K562 (cell line): ENCODE results near the gene LGALS3BP. TPM values are rescaled to one million over a fixed set of nuclear protein-coding genes. Genes with fewer than 3 reads are reported as not detected.

Experiments used
- ATAC-seq: fragments of 200-7000 bp; cut with Tn5 transposase; 3 replicates; pipeline ENCODE4 v1.9.1; 2020; ENCODE audit warnings: moderate library complexity
- BruUV-seq: library from RNA; stranded (reverse); fragments of 400-500 nt; replicated peaks from 2 replicates; lab custom pipeline; 2021; lab: Mats Ljungman, UMichigan
- CTCF ChIA-PET: fragments of 300-600 bp; formaldehyde crosslinking; extraction: SDS; loops from one replicate; lab custom pipeline; 2021; ENCODE audit warnings: low intra/inter-chr PET ratio; lab: Yijun Ruan, JAX
- POLR2A ChIA-PET: fragments of 300-600, 350-650 bp; sonication (Branson Sonifier 250); formaldehyde crosslinking; extraction: SDS; loops from one replicate; lab custom pipeline; 2021; ENCODE audit warnings: antibody characterized with exemption, inconsistent platforms; lab: Yijun Ruan, JAX
- DNase-seq, 4 experiments: peaks; one replicate each; pipeline versions ENCODE4 v3.0.0 to v3.0.0-alpha.2; 2011 to 2018; ENCODE audit warnings: low spot score in 3 of 4, mixed read lengths in 3 of 4; ENCODE audit errors: extremely low read depth in 1 of 4
- FAIRE-seq: peaks from 2 replicates; lab custom pipeline; 2011; peaks lifted over from hg19 to GRCh38; lab: Jason Lieb, UNC
- H2AFZ ChIP-seq: 2 replicates; pipeline ENCODE4 v1.6.0; 2011; ENCODE audit warnings: low read depth, low read length, control low read depth, inconsistent platforms
- H3K27ac ChIP-seq: fragments of 200-600 bp; 3 replicates; pipeline ENCODE4 v1.8.0; 2011; ENCODE audit warnings: low read depth, mild to moderate bottlenecking, control low read depth, inconsistent platforms, low read length, moderate library complexity, mixed read lengths; ENCODE audit errors: extremely low read depth
- H3K27me3 ChIP-seq, 2 experiments: fragments of 300-600 bp in 1 of 2; 2 replicates in 1 of 2; 3 replicates in 1 of 2; pipeline versions ENCODE4 v1.6.0 to v1.8.0; 2011; ENCODE audit warnings: inconsistent platforms in 2 of 2, low read length in 2 of 2, mild to moderate bottlenecking in 1 of 2, mixed read lengths in 1 of 2, moderate library complexity in 1 of 2; ENCODE audit not compliant: control insufficient read depth in 2 of 2, insufficient read depth in 2 of 2
- H3K36me3 ChIP-seq: fragments of 300-600 bp; 3 replicates; pipeline ENCODE4 v1.8.0; 2011; ENCODE audit warnings: mild to moderate bottlenecking, low read length, inconsistent platforms; ENCODE audit not compliant: control insufficient read depth, insufficient read depth
- H3K4me1 ChIP-seq, 2 experiments: fragments of 200-600 bp in 1 of 2; replicated peaks in 1 of 2; 2 replicates in 1 of 2; 3 replicates in 1 of 2; pipeline versions ENCODE4 v1.5.1 to v1.8.0; 2011; ENCODE audit warnings: inconsistent platforms in 2 of 2, low read length in 2 of 2, mild to moderate bottlenecking in 1 of 2, mixed read lengths in 1 of 2, moderate library complexity in 1 of 2; ENCODE audit not compliant: control insufficient read depth in 2 of 2, insufficient read depth in 2 of 2
- H3K4me2 ChIP-seq: 2 replicates; pipeline ENCODE4 v1.6.1; 2011; ENCODE audit warnings: low read length, control low read depth, inconsistent platforms, mixed read lengths; ENCODE audit not compliant: insufficient read depth
- H3K4me3 ChIP-seq: fragments of 200-600 bp; sonication (generic), shearing (Covaris generic); 2 replicates; pipeline ENCODE4 v1.5.1; 2016; ENCODE audit warnings: control low read depth, inconsistent platforms
- H3K79me2 ChIP-seq: fragments of 200-600 bp; 3 replicates; pipeline ENCODE4 v1.8.0; 2011; ENCODE audit warnings: low read length, inconsistent platforms; ENCODE audit not compliant: control insufficient read depth, insufficient read depth
- H3K9ac ChIP-seq, 2 experiments: 2 replicates each; pipeline versions ENCODE4 v1.6.0 to v1.6.1; 2011; ENCODE audit warnings: low read depth in 2 of 2, low read length in 2 of 2, control low read depth in 1 of 2, inconsistent platforms in 1 of 2, mild to moderate bottlenecking in 1 of 2, mixed read lengths in 1 of 2; ENCODE audit not compliant: insufficient read depth in 1 of 2
- H3K9me1 ChIP-seq: one replicate; pipeline ENCODE4 v1.6.0; 2011; ENCODE audit warnings: inconsistent platforms, mild to moderate bottlenecking, low read length, moderate library complexity; ENCODE audit not compliant: control insufficient read depth, insufficient read depth
- H3K9me3 ChIP-seq: replicated peaks from 2 replicates; pipeline ENCODE4 v1.5.1; 2011; ENCODE audit warnings: low read depth, low read length, inconsistent platforms; ENCODE audit not compliant: control insufficient read depth, insufficient read depth
- H4K20me1 ChIP-seq: replicated peaks from 2 replicates; pipeline ENCODE4 v1.6.1; 2011; ENCODE audit warnings: low read length, inconsistent platforms, mixed read lengths; ENCODE audit not compliant: control insufficient read depth, insufficient read depth
- ELF4 ChIP-seq: fragments of 450-650 bp; formaldehyde crosslinking; IDR thresholded peaks from 2 replicates; pipeline ENCODE4 v1.4.0; 2022; ENCODE audit warnings: missing genetic modification characterization
- HDAC6 ChIP-seq: IDR thresholded peaks from 2 replicates; pipeline ENCODE4 v1.6.1; 2012; ENCODE audit warnings: low read depth, mild to moderate bottlenecking, control low read depth, inconsistent platforms, low read length, moderate library complexity
- MTA1 ChIP-seq: fragments of 450-650 bp; IDR thresholded peaks from 2 replicates; pipeline ENCODE4 v1.6.1; 2017; ENCODE audit warnings: borderline replicate concordance
- TFAP4 ChIP-seq: sonication (generic); formaldehyde crosslinking; IDR thresholded peaks from 2 replicates; pipeline ENCODE4 v1.8.0; 2022; ENCODE audit warnings: missing genetic modification reagents, mild to moderate bottlenecking, moderate library complexity, borderline replicate concordance
- ZBTB11 ChIP-seq, 3 experiments: fragments of 200-800 bp in 1 of 3; fragments of 250-450 bp in 1 of 3; fragments of 450-650 bp in 1 of 3; sonication (Bioruptor Pico) in 1 of 3; sonication (Bioruptor generic) in 1 of 3; formaldehyde crosslinking in 1 of 3; IDR thresholded peaks; 2 replicates each; pipeline versions ENCODE4 v1.6.1 to v1.8.0; 2016 to 2022; ENCODE audit warnings: mild to moderate bottlenecking in 2 of 3, missing genetic modification characterization in 2 of 3, missing compliant biosample characterization in 1 of 3, moderate library complexity in 1 of 3
- ZNF165 ChIP-seq: fragments of 250-450 bp; sonication (Bioruptor Pico); IDR thresholded peaks from 2 replicates; pipeline ENCODE4 v1.4.0; 2020; ENCODE audit warnings: borderline replicate concordance
- WGBS: fragments of 100-300 bp; shearing (Covaris generic); methylation state at CpG from one replicate; pipeline ENCODE4 v1.1.6; 2016; ENCODE audit warnings: low coverage, mixed read lengths; ENCODE audit not compliant: insufficient coverage; ENCODE audit errors: missing lambda C conversion rate; 5-methylcytosine and 5-hydroxymethylcytosine counted together
- in situ Hi-C: fragments of 300-500 bp; cut with MboI; formaldehyde crosslinking; loops from 4 replicates; pipeline ENCODE4 v1.15.0; 2018; ENCODE audit warnings: inconsistent platforms, mixed read lengths
- intact Hi-C: fragments of 100-400 bp; cut with micrococcal nuclease; formaldehyde crosslinking; loops from 2 replicates; pipeline ENCODE4 v1.14.2; 2022
- polyA plus RNA-seq, 8 experiments: library from polyadenylated mRNA; depleted of rRNA in 4 of 8; stranded (reverse) in 5 of 8; unstranded in 3 of 8; fragments of >200 nt; fragmentation: Nextera tagmentation in 2 of 8; fragmentation: Illumina TruSeq in 1 of 8; extraction: Ambion mirVana in 2 of 8; extraction: Trizol in 1 of 8; gene quantifications; 2 replicates each; pipeline versions ENCODE4 v1.2.1 to v1.2.3, GENCODE V29; 2011 to 2014; ENCODE audit warnings: inconsistent platforms in 1 of 8, missing spikeins in 1 of 8
- total RNA-seq, 7 experiments: library from RNA; depleted of rRNA in 6 of 7; stranded (reverse); fragments of >200 nt in 6 of 7; fragmentation: Illumina TruSeq in 2 of 7; extraction: Trizol in 2 of 7; gene quantifications; 2 replicates each; pipeline versions ENCODE4 v1.2.1 to v1.2.3, GENCODE V29; 2011 to 2021; ENCODE audit warnings: low replicate concordance in 1 of 7

LGALS3BP gene
- total and polyA plus RNA-seq, 9 of the 15 experiments (the other 6 are each of a cell fraction or from before 2014, with no cell fraction given): 0.39 to 5.3 (median 3.2) TPM

GRCh38 chr17:78951967-78952551 is 27.7 kb downstream of the LGALS3BP start:
- H3K79me2 ChIP-seq: no peaks in the 10 kb centered on the region
- FAIRE-seq: no peak
- no peak overlapping the region for H2AFZ ChIP-seq
- H3K9me3 ChIP-seq: no peaks in the 10 kb centered on the region
- WGBS: 0% methylated on average over 8 of the region's 12 CpGs
- no peak for DNase-seq
- no peak overlapping the region for H3K27ac ChIP-seq
- peaks cover 53 to 90% of the 10 kb centered on the region in 2 experiments for H3K27me3 ChIP-seq
- no peaks in the 10 kb centered on the region for H3K9me1 ChIP-seq
- intact Hi-C loops: no loop called here
- H3K36me3 ChIP-seq: no peaks in the 10 kb centered on the region
- BruUV-seq: no TSS peak
- H3K9ac ChIP-seq: no peak overlapping the region
- in situ Hi-C loops: no loop called here
- peaks cover 2% of the 10 kb centered on the region; the same call in 1 of the 2 replicates for H4K20me1 ChIP-seq
- ATAC-seq: no peak
- no peak overlapping the region for H3K4me3 ChIP-seq
- ChIA-PET CTCF (no interaction called here), POLR2A (interaction anchor here (0.6 to 0.7 kb wide), 2 partner anchors 107 to 270 kb away, joined by 3 to 5 read pairs; no protein-coding TSS in a partner anchor)
- H3K4me2 ChIP-seq: no peak overlapping the region
- 0 out of 5 replicates have a peak, but pooled peaks cover 0 to 2% of the 10 kb centered on the region in 2 experiments for H3K4me1 ChIP-seq
- TF ChIP-seq ELF4 (CRISPR knock-in tag): no peak
- no peak for TF ChIP-seq HDAC6
- TF ChIP-seq ZBTB11 (CRISPR knock-in tag; IDR thresholded peaks at IDR 0.05): no peak
- TF ChIP-seq ZNF165 (CRISPR knock-in tag): no peak
- TF ChIP-seq TFAP4: no peak
- no peak for TF ChIP-seq MTA1
